ENCODE results near the gene MICALL2. TPM values are rescaled to one million over a fixed set of nuclear protein-coding genes. Genes with fewer than 3 reads are reported as not detected.

MICALL2 gene
- total and polyA plus RNA-seq, 8 donors, result 8.3 to 93.6 (median 12.8) TPM

GRCh38 chr7:1425292-1426136, 33.8 kb downstream of the MICALL2 start:
- 62 to 72% methylated on average over 18 of the region's 18 CpGs for WGBS, 2 donors
- Histone ChIP-seq H3K36me3 (no peaks in the 10 kb centered on the region), H3K4me3 (no peak overlapping the region), H3K4me1 (no peaks in the 10 kb centered on the region), H3K9me3 (no peaks in the 10 kb centered on the region), H3K27me3 (peaks cover 0 to 5% (median 0%) of the 10 kb centered on the region in 4 donors), H3K27ac (no peak overlapping the region)
- peak in 1 of 6 donors; percentile 24 for DNase-seq
- FAIRE-seq, result no peak
- intact Hi-C loops (cut with DNase I), result no loop called here
- TF ChIP-seq CTCF (IDR thresholded peaks at IDR 0.05), result no peak
- peak in 1 of 4 donors; percentile 39 for ATAC-seq

GRCh38 chr7:1424041-1424440, 35.2 kb downstream of the MICALL2 start:
- FAIRE-seq (no peak), ATAC-seq (no peak), DNase-seq (no peak)
- WGBS, 2 donors, result 75 to 80% methylated on average over 12 of the region's 12 CpGs
- no peaks in the 10 kb centered on the region for H3K9me3 ChIP-seq
- H3K36me3 ChIP-seq, result no peaks in the 10 kb centered on the region
- no peak for TF ChIP-seq CTCF (IDR thresholded peaks at IDR 0.05)
- intact Hi-C loops (cut with DNase I), result no loop called here
- no peak overlapping the region for H3K27ac ChIP-seq
- H3K4me3 ChIP-seq, result no peak overlapping the region
- no peaks in the 10 kb centered on the region for H3K4me1 ChIP-seq
- H3K27me3 ChIP-seq, result no peaks in the 10 kb centered on the region

- Histone ChIP-seq H3K36me3 (no peaks in the 10 kb centered on the region), H3K9me3 (no peaks in the 10 kb centered on the region), H3K27me3 (no peaks in the 10 kb centered on the region), H3K4me1 (no peaks in the 10 kb centered on the region), H3K27ac (no peak overlapping the region), H3K4me3 (no peak overlapping the region)
- intact Hi-C loops (cut with DNase I), result no loop called here
- no peak for DNase-seq
- 37 to 52% methylated on average over 5 of the region's 5 CpGs for WGBS, 2 donors
- FAIRE-seq, result no peak
- ATAC-seq, result no peak
- no peak for TF ChIP-seq CTCF (IDR thresholded peaks at IDR 0.05)
These were observed 35.9 kb downstream of the MICALL2 start for GRCh38 chr7:1423264-1423811.

GRCh38 chr7:1422512-1423263, 36.6 kb downstream of the MICALL2 start:
- Histone ChIP-seq H3K9me3 (no peaks in the 10 kb centered on the region), H3K4me1 (no peaks in the 10 kb centered on the region), H3K4me3 (no peak overlapping the region), H3K36me3 (no peaks in the 10 kb centered on the region), H3K27me3 (no peaks in the 10 kb centered on the region), H3K27ac (no peak overlapping the region)
- intact Hi-C loops (cut with DNase I), result no loop called here
- WGBS, 2 donors, result 10 to 13% methylated on average over 20 to 24 of the region's 24 CpGs
- ATAC-seq (peak in 3 of 4 donors; percentile 55 to 73 (median 68)), FAIRE-seq (no peak), DNase-seq (peak in 1 of 6 donors; percentile 57)
- TF ChIP-seq CTCF (IDR thresholded peaks at IDR 0.05), result no peak
